ENCODE data around the gene AHDC1. TPM values are rescaled to one million over a fixed set of nuclear protein-coding genes. Genes with fewer than 3 reads are reported as not detected.
A peak's percentile ranks its signal among the peaks of the same experiment; 100 is the strongest.
"Not testable (repeated sequence)": the region's sequence is repeated elsewhere in the genome, so short reads cannot be mapped to it uniquely, and the experiment has no call there.

AHDC1 gene
- total and polyA plus RNA-seq, 12 donors = 17.0 to 53.1 (median 40.7) TPM

DNA sequence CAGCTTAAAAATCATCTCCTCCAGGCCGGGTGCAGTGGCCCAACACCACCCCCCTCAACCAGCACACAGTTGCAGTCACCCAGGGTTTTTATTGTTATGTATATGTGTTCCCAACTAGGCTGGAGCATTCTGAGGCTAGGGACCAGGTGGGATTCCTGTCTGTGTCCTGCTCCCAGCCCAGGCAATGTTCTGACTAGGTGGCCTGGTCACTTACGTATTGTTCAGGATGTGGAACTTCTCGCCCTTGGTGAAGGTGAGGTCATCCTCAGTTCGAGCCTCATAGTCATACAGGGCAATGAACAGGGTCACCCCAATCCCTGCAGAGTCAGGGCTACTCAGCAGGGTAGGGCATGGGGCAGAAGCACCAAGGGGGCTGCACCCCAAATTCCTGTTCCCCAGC, 18.9 kb upstream of the AHDC1 start:
- H3K4me1 ChIP-seq = peaks cover 0 to 98% (median 6%) of the 10 kb centered on the region in 9 donors
- WGBS, 2 donors = 82 to 87% methylated on average over 4 of the region's 4 CpGs

GRCh38 chr1:27621051-27621920, 17.3 kb upstream of the AHDC1 start:
- DNase-seq = no peak
- ATAC-seq = no peak

More for the DNA sequence above, 18.9 kb upstream of the AHDC1 start:
- DNase-seq (no peak), ATAC-seq (no peak)
- TF ChIP-seq, protein P1, sequence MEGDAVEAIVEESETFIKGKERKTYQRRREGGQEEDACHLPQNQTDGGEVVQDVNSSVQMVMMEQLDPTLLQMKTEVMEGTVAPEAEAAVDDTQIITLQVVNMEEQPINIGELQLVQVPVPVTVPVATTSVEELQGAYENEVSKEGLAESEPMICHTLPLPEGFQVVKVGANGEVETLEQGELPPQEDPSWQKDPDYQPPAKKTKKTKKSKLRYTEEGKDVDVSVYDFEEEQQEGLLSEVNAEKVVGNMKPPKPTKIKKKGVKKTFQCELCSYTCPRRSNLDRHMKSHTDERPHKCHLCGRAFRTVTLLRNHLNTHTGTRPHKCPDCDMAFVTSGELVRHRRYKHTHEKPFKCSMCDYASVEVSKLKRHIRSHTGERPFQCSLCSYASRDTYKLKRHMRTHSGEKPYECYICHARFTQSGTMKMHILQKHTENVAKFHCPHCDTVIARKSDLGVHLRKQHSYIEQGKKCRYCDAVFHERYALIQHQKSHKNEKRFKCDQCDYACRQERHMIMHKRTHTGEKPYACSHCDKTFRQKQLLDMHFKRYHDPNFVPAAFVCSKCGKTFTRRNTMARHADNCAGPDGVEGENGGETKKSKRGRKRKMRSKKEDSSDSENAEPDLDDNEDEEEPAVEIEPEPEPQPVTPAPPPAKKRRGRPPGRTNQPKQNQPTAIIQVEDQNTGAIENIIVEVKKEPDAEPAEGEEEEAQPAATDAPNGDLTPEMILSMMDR (IDR thresholded peaks at IDR 0.05) = no peak
- no peak overlapping the region for H3K4me3 ChIP-seq
- H3K27me3 ChIP-seq = no peaks in the 10 kb centered on the region
- no peaks in the 10 kb centered on the region for H3K9me3 ChIP-seq
- peaks cover 0 to 29% (median 0%) of the 10 kb centered on the region in 9 donors for H3K36me3 ChIP-seq
- intact Hi-C loops (cut with DNase I) = no loop called here
- H3K27ac ChIP-seq = peak overlapping the region in 1 of 10 donors; percentile 36

DNA sequence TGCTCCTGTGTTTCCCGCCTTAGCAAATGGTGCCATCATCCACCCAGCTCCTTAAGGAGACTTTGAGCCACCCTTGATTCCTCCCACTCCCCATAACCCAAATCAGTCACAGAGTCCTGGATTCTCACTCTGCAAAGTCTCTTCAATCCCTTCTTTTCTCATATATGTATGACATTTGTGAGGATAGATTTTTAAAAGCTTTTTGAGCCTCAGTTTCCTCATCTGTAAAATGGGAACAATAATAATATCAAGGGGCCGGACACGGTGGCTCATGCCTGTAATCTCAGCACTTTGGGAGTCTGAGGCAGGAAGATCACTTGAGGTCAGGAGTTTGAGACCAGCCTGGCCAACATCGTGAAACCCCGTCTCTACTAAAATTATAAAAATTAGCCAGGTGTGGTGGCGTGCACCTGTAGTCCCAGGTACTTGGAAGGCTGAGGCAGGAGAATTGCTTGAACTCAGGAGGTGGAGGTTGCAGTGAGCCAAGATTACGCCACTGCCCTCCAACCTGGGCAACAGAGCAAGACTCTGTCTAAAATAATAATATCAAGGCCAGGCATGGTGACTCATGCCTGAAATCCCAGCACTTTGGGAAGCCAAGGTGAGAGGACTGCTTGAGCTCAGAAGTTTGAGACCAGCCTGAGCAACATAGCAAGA, 16.0 kb upstream of the AHDC1 start:
- not testable (repeated sequence) for H3K27me3 ChIP-seq, DNase-seq, H3K9me3 ChIP-seq, H3K4me3 ChIP-seq, ATAC-seq
- Histone ChIP-seq H3K4me1 (peaks cover 0 to 79% (median 6%) of the 10 kb centered on the region in 9 donors), H3K27ac (peak overlapping the region in 1 of 10 donors; percentile 14), H3K36me3 (peaks cover 0 to 54% (median 0%) of the 10 kb centered on the region in 9 donors)
- WGBS, 2 donors = 95 to 96% methylated on average over 7 of the region's 7 CpGs
- intact Hi-C loops (cut with DNase I) = loop anchor here in 1 of 10 donors (10.0 kb wide), 1 partner anchor 325 kb away; no protein-coding TSS in a partner anchor

More at GRCh38 chr1:27621051-27621920, 17.3 kb upstream of the AHDC1 start:
- TF ChIP-seq, protein P1 (IDR thresholded peaks at IDR 0.05) = no peak
- Histone ChIP-seq H3K4me3 (no peak overlapping the region), H3K9me3 (no peaks in the 10 kb centered on the region), H3K36me3 (peaks cover 0 to 42% (median 0%) of the 10 kb centered on the region in 9 donors), H3K27me3 (no peaks in the 10 kb centered on the region), H3K27ac (peak overlapping the region in 1 of 10 donors; percentile 59), H3K4me1 (peaks cover 0 to 93% (median 6%) of the 10 kb centered on the region in 9 donors)
- intact Hi-C loops (cut with DNase I) = no loop called here
- WGBS, 2 donors = 45 to 48% methylated on average over 7 of the region's 7 CpGs

DNA sequence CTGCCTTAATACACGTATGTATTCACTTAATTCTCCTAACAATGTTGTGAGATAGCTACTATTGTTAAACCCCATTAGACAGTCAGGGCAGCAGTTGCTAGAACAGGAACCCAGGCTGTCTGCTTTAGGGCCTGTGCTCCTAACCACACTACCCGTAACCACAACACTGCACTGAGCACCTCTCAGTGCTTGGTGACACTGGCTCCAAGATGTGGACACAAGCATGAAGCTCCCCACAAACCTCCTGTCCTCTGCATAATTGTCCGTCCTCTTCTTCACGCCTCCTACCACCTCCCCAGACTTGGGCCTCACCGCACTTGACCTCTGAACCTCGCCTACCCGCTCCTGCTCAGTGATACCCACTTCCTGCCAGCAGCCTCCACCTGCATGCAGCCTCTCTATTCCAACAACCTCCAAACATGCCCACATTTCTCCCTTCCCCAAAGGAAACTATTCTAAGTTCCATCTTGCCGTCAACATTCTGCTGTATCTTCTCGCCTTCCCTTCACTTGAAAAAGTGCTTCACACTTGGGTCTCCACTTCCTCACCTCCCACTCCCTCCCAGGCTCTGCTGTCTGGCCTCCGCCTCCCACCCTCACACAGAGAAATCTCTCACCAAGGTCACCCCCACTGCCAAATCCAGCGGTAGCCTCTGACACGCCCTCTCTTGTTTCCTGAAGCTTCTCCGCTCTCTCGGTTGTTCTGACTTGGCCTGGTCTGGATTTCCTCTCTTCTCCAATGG, 14.6 kb upstream of the AHDC1 start:
- peaks cover 0 to 56% (median 0%) of the 10 kb centered on the region in 9 donors for H3K36me3 ChIP-seq
- ATAC-seq (peak in 1 of 8 donors; percentile 46), DNase-seq (no peak)
- H3K27me3 ChIP-seq = no peaks in the 10 kb centered on the region
- intact Hi-C loops (cut with DNase I) = loop anchor here in 1 of 10 donors (10.0 kb wide), 1 partner anchor 324 kb away; no protein-coding TSS in a partner anchor
- WGBS, 2 donors = 79 to 82% methylated on average over 14 of the region's 14 CpGs
- H3K9me3 ChIP-seq = no peaks in the 10 kb centered on the region
- H3K27ac ChIP-seq = peak overlapping the region in 1 of 10 donors; percentile 76
- TF ChIP-seq, protein P1 (IDR thresholded peaks at IDR 0.05) = no peak
- H3K4me3 ChIP-seq = no peak overlapping the region
- peaks cover 0 to 73% (median 10%) of the 10 kb centered on the region in 9 donors for H3K4me1 ChIP-seq
